Hematopoietic multipotent progenitor cell treated with erythropoietin and hydrocortisone succinate and interleukin-3 and kit ligand, for 8 days (in vitro differentiated cells): ENCODE results near the gene NOL12.
"Not testable (repeated sequence)": the region's sequence is repeated elsewhere in the genome, so short reads cannot be mapped to it uniquely, and the experiment has no call there.

Source experiments
- DNase-seq: peaks from one replicate; pipeline ENCODE4 v3.0.0-alpha.2; 2015

NOL12 gene

DNA sequence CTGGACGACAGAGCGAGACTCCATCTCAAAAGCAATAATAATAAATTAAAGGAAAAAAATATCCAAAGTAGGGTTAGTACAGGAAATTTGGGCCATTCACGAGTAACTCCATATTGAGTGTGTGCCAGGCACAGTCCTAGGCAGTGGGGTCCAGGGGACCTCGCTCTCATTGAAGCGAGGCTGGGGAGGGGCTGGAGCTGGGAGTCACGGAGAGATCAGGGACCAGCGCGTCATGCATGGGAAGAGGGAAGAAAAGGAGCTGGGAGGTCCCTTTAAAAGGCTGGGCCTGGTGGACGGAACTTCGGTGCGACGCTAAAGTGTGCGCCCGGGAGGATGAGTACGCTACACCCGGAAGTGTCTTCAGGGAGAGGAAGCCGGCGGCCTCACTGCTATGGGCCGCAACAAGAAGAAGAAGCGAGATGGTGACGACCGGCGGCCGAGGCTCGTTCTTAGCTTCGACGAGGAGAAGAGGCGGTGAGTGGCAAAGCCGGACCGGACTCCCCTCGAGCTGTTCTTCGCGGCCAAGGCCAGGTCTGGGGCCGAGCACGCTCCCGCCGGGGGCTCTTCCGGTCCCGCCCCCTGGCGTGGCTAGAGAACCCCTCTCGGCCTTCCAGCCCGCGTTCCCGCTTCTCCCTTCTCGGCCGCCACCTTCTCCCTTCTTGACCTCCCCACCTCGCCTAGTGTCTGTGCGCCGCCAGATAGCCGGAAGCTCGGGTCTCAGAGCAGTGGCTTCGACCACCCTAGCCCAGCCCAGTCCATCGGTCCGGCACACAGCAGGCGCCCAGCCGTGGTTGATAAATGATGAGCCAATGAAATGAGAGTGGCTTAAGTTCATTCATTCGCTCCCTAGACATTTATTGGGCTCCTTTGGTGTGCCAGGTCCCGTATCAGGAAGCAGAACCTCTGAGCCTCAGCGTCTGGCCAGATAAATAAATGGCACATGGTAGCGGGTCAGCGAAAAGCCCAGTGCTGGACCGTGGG is at the start of gene NOL12:
Gene NOL12, plus strand, starts transcription at position 342 of the 981 bp plus-strand sequence. Its CDS starts 50 bp downstream, at position 392.
- DNase-seq, result peak; percentile 92

DNA sequence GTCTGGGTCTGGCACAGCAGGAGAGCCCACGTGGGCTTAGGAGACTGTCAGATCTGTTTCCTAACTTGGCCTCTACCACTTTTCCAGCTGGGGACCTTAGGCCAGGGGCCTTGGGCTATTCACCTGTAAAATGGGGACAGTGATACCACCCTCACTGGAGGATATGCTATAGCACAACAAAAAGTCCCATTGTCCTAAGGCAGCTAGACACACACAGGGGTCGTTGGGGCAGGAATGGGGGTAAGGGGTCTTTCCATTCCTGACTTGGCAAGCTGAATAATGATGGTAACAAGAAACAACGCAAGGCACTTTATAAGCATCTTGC is 49.2 kb upstream of the NOL12 start:
- no peak for DNase-seq

- peak; percentile 80 for DNase-seq
Observed at GRCh38 chr22:37638391-37639069, 47.6 kb upstream of the NOL12 start.

DNA sequence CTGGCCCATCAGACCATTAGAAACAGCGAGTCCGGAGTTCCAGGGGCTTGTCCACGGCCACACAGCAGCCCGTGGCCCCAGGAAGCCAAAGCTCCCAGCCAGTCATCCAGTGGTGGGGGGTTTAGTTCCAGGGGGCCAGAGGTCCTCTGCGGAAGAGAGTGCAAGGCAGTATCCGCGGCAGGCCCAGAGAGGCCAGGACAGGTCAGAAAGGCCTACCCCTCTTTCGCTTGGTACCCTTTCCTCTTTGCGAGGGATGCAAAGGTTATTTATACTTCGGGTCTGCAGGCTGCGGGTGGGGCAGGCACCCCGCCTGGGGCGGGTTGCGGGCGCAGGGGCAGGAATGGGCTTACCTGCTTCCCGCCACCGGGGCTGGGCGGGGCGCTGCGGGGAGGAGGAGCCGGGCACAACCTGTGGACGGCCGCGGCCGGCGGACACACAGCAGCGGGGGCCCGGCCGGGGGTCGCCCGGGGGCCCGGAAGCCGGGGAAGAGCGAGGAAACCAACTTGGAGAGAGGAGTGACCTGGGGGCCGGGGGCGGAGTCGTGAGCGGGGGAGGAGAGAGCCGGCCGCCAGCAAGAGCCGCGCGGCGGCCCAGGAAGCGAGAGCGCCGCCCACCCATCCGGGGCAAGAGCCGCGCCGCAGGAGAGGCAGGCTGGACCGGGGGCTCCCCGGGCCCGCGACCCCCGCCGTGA is 46.9 kb upstream of the NOL12 start, which contains the start of gene SH3BP1:
Gene SH3BP1, plus strand, starts transcription at position 600 of the 691 bp plus-strand sequence. CDS start 119 bp downstream, outside the sequence.
- no peak for DNase-seq

DNA sequence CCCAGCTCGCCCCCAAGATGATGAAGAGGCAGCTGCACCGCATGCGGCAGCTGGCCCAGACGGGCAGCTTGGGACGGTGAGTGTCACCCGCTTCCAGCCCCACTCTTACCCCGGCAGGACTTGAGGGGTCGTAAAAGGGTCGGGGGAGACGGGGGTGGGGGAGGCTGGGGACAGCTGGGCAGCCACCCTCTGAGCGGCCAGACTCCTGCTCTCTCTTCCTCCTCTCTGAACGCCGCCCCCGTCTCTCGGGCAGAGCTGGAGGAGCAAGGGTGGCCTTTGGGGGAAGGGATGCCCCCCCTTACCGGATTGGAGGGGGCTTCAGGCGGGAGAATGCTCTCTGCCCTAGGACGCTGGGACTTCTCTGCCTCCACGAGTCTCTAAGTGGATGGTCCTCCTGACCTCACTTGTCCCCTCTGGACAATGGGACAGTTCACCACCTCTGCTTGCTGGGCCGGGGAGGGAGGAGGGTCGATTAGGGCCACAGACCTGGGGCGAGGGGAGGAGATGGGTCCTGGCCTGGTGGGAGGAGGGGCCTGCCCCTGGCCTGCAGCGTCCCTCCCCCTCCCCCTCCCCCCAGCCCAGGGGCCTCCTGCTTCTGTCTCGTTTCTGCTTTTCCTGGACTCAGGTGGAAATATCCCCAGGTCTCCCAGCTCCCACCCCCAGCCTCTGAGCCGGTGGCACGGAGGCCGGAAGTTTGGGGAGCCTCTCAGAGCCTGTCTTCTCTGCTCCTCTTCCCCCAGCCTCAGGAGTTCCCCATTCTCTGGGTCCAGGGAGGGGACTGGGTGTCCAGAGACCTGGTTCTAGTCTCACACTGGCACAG is 46.2 kb upstream of the NOL12 start:
- no peak for DNase-seq

GRCh38 chr22:37640591-37641560 is 45.3 kb upstream of the NOL12 start:
- no peak for DNase-seq

DNA sequence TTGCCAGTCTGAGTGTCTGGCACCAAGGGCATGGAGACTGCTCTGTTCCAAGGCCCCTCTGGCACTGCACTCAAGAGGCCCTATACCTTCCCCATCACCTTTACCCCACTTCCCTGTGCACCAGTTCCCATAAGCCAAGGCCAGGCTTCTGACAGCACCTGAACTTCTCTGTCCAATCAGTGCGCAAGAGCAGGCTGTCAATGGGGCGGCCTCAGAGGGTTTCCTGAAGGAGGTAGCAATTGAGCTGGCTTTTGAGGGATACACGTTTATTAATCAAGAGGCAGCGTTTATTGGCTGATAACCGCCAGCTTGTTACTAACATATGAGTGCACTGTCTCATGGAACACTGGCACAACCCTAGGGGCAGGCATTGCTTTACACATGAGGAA is 44.6 kb upstream of the NOL12 start:
- DNase-seq, result no peak

DNA sequence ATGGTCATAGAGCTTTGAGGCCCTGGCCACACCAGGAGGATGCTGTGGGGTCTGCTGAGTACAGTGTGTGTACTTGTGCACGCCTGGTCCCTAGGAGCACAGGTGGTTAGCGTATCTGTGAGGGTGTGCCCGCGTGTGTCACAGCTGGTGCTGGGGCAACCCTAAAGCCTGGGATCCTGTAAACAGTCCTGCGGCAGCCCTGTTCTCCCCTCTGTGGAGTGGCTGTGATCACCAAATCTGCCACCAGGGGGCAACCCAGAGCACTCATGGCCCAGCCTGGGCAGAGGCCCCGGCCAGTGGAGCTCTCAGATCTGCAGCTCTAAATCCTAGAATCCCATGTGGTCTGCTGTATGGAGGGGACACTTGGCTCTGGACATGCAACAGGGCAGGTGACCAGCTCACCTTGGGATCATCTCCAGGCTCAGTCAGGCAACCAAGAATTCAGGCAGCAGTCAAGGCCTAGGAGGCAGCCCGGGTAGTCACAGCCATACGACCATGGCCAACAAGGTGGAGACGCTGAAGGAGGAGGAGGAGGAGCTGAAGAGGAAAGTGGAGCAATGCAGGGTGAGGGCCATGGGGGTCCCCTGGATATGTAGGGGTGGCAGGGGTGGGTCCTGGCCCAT is 42.8 kb upstream of the NOL12 start:
- peak; percentile 83 for DNase-seq

DNA sequence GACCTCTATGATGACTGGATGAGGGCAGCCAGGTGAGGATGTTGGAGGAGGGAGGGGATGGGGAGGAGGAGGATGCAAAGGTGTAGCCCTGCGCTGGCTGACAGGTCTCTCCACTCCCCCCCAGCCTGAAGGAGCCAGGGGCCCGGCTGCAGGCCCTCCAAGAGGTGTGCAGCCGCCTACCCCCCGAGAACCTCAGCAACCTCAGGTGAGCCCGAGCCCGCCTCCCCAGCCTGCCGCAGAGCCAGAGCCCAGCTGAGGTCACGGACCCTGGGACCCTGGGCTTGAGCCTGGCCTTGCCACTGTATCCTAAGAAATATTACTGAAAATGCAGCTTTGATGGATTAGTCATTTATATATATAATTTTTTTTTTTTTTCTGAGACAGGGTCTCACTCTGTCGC is 38.8 kb upstream of the NOL12 start:
- no peak for DNase-seq

DNA sequence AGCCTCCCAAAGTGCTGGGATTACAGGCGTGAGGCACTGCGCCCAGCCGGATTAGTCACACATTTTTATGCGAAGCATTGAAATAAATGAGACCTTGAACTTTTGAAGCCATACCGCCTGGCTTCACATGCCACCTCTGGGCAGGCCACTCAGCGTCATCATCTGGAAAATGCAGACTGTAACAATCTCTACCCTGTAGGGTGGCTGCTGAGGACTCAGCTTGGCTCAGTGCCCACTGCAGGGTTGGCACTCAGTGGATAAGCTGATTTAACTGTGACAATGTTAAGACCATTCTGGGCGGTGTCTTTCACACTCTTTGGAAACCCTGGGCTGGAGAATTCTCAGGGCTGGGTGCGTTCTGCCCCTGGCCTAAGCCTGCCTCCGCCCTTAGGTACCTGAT is 38.2 kb upstream of the NOL12 start:
- DNase-seq, result peak; percentile 98

- DNase-seq, result no peak
Observed at GRCh38 chr22:37650463-37651136, 35.5 kb upstream of the NOL12 start.

DNA sequence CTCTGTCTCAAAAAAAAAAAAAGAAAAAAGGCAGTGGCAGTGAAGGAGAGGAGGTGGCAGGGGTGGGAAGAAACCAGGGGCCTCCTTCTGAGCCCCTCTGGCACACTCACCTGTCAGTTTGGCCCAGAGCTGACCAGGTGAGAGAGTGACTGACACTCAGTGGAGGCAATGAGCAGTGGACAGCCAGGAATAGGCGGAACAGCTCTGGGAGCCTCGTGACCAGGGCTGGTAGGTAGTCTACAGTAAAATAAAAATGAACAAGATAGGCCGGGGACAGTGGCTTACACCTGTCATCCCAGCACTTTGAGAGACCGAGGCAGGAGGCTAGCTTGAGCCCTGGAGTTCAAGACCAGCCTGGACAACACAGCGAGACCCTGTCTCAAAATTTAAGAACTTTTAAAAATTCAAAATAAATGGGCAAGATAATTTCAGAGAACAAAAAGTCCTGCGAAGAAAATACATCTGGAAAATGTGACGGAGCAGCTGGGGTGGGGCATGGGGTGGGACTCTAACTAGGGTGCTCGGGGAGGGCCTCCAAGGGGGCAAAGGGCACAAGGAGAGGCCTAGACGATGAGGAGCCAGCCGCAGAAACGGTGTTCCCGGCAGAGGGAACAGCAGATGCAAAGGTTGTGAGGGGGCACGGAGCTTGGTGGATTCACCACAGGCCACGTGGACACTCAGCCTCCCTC is 31.4 kb upstream of the NOL12 start:
- no peak for DNase-seq

DNA sequence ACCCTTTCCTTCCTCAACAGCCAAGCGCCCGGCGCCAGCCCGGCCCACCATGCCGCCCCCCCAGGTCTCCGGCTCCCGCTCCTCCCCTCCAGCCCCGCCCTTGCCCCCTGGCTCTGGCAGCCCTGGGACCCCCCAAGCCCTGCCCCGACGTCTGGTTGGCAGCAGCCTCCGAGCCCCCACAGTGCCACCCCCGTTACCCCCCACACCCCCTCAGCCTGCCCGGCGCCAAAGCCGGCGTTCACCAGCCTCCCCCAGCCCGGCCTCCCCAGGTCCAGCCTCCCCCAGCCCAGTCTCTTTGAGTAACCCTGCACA is 30.9 kb upstream of the NOL12 start:
- no peak for DNase-seq

DNA sequence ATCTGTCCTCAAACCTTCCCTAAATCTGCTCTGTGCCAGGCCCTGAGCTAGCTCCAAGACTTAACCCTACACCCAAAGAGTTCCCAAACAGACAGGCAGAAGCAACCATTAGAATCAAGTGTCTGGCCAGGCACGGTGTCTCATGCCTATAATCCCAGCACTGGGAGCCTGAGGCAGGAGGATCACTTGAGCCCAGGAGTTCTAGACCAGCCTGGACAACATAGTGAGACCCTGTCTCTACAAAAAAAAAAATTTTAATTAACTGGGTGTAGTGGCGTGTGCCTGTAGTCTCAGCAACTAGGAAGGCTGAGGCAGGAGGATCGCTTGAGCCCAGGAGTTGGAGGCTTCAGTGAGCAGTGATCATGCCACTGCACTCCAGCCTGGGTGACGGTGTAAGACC is 29.6 kb upstream of the NOL12 start:
- DNase-seq, result not testable (repeated sequence)

- DNase-seq, result peak; percentile 79
Observed at GRCh38 chr22:37657590-37658132, 28.5 kb upstream of the NOL12 start.

- DNase-seq, result peak; percentile 100
Observed at GRCh38 chr22:37658133-37659065, 27.7 kb upstream of the NOL12 start, which contains the start of gene PDXP. Gene PDXP, plus strand, starts transcription at chr22:37658723. Its CDS starts 60 bp downstream, at chr22:37658783.

DNA sequence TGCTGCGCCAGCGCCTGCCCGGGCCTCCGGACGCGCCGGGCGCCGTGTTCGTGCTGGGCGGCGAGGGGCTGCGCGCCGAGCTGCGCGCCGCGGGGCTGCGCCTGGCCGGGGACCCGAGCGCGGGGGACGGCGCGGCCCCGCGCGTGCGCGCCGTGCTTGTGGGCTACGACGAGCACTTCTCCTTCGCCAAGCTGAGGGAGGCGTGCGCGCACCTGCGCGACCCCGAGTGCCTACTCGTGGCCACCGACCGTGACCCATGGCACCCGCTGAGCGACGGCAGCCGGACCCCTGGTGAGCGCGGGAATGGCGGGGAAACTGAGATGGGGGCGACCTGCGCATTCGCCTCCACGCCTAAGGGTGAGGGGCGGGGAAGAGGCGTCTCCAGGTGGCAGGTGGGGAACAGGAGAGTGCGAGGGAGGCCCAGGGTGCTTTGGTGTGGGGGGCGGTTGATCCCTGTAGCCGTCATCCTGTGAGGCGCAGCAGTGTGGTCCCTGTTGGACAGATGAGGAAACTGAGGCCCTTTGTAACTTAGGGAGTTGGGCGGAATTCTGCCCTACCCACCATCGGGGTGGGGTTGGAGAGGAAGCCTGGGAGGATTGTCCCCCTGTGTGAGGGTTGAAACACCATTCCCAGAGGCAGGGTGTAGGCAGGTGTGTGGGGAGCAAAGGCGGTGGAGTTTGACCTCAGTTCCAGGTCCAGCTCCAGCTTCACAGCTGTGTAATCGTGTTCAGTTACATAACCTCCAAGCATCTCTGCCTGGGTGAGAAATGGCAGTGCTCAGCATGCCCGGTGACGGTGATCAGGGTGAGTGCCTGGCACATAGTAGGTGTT is 26.9 kb upstream of the NOL12 start:
- DNase-seq, result peak; percentile 29
